Stimulated activated naive CD8-positive, alpha-beta T cell treated with anti-CD3 and anti-CD28 coated beads, Interleukin-15, amount 100 ng/mL, for 72 hours (primary cell): ENCODE results near the gene PPP1R14D.

Source experiments
- ATAC-seq: fragments of 150-1000 bp; cut with Tn5 transposase; 2 replicates; pipeline ENCODE4 v1.10.0; 2021; ENCODE audit warnings: mild to moderate bottlenecking, moderate library complexity
- DNase-seq, 2 donors: peaks; one replicate each; pipeline ENCODE4 v3.0.0; 2021 to 2022
- H3K27ac Mint-ChIP-seq, 2 donors: one replicate each; pipeline ENCODE4 v1.8.0; 2022; ENCODE audit warnings: mild to moderate bottlenecking in 2 of 2, mixed read lengths in 2 of 2, moderate library complexity in 2 of 2
- H3K27me3 Mint-ChIP-seq: one replicate; pipeline ENCODE4 v1.8.0; 2022; ENCODE audit warnings: mixed read lengths
- H3K4me1 Mint-ChIP-seq: one replicate; pipeline ENCODE4 v1.8.0; 2022; ENCODE audit warnings: mild to moderate bottlenecking, mixed read lengths
- H3K4me3 Mint-ChIP-seq, 2 donors: one replicate each; pipeline ENCODE4 v1.8.0; 2022; ENCODE audit warnings: mild to moderate bottlenecking in 2 of 2, mixed read lengths in 2 of 2, moderate library complexity in 1 of 2
- H3K9me3 Mint-ChIP-seq, 2 donors: one replicate each; pipeline ENCODE4 v1.8.0; 2022; ENCODE audit warnings: mixed read lengths in 2 of 2

PPP1R14D gene

DNA sequence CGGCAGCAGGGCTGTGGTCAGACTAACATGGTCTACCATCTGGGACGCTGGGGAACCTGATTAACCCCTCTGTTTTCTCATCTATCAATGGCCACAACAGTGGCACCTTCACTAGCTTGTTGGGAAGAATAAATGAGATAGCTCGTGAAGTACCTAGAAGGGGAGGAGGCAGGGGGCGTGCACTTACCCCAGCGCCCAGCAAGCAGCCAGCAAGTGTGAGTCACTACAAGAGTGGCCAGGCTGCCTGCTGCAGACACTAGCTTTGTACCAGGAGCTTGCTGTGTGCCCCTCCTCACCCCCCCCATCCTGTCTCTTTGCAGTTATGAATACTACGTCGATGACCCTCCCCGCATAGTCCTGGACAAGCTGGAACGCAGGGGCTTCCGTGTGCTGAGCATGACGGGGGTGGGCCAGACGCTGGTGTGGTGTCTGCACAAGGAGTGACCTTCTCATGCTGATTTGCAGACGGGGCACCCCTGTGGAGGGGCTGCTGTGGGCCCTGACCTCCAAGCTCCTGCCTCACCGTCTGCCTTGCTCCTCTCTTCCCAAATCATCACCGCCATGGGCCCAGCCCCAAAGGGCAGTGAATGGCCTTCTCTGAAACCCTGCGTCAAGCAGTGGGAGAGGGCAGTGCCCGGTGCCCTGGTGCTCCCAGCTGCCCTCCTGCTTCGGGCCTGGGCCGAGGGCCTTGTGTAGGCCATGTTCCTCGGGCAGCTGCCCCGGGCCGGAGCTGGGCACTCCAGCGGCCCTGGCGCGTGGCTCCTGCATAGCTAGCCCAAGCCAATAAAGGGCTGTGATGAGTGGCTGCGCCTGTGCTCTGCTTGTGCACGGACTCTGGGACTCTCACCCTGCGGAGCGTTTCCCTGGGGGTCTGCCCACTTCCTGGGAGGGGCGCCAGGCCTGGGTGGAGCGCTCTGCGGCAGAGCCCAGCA, 61.3 kb downstream of the PPP1R14D start:
- no peaks in the 10 kb centered on the region for H3K27me3 Mint-ChIP-seq
- peak overlapping the region in 1 of 2 donors; percentile 48 for H3K27ac Mint-ChIP-seq
- DNase-seq: no peak
- ATAC-seq: no peak
- no peaks in the 10 kb centered on the region for H3K9me3 Mint-ChIP-seq
- no peak overlapping the region for H3K4me3 Mint-ChIP-seq
- peaks cover 88% of the 10 kb centered on the region for H3K4me1 Mint-ChIP-seq

DNA sequence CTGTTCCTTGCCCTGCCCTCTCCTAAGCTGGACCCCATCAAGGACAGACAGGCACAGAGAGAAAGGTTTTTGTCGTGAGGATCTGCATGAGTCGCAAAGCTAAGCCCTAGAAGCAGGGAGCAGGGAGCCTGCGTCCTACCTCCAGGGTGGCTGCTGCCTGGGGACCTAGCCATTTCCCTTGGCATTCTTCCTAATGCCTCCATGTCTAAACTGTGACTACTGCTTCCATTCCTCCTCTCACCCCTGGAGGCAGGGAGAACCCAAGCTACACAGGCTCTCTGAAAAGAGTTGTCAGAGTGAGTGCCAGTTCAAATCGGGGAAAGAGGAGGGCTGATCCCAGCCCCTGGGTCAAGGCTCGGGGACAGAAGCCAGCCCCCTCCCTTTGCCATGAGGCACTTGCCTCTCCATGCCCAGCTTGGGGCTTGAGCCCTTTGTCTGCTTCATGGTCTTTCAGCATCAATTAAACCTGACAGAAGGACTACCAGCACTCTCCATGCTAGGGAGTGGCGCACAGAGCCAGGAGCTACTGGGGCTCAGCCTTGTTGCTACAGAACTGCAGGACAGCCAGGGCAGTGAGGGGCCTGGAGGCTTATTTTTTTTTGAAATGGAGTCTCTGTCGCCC, 62.2 kb downstream of the PPP1R14D start:
- ATAC-seq (no peak), DNase-seq (no peak)
- Mint-ChIP-seq H3K4me3 (peak overlapping the region; percentile 22 to 94), H3K9me3 (no peaks in the 10 kb centered on the region), H3K4me1 (peaks cover 87% of the 10 kb centered on the region), H3K27ac (no peak overlapping the region), H3K27me3 (no peaks in the 10 kb centered on the region)
